CD1c-positive myeloid dendritic cell (primary cell): ENCODE measurements around the gene APMAP.

Experiments used
- DNase-seq: peaks from one replicate; pipeline ENCODE4 v3.0.0-alpha.2; 2016; ENCODE audit errors: extremely low spot score

The APMAP gene

GRCh38 chr20:25025091-25025861 lies 32.7 kb upstream of the APMAP start:
- DNase-seq: no peak

GRCh38 chr20:25024171-25024570 lies 31.6 kb upstream of the APMAP start:
- DNase-seq: no peak

GRCh38 chr20:25023356-25023755 lies 30.8 kb upstream of the APMAP start:
- DNase-seq: no peak

- no peak for DNase-seq
Measured at GRCh38 chr20:25022680-25023079, 30.1 kb upstream of the APMAP start.

DNA sequence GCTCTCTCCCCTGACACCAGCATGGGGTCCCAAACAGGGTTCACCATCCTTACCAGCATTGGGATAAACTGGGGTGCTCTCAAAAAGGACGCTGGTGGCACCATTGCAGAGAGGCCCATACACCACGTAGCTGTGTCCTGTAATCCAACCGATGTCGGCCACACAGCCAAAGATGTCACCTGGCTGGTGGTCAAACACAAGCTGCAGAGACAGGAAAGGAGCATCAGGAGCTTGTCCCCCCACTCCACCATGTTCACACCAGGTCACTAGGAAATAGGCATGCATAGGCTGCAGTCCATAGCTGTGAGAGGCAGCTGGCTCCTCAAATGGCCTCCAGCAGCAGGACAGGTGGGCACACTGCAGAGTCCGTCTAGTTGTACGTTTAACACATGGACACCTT lies 28.8 kb upstream of the APMAP start:
- no peak for DNase-seq

DNA sequence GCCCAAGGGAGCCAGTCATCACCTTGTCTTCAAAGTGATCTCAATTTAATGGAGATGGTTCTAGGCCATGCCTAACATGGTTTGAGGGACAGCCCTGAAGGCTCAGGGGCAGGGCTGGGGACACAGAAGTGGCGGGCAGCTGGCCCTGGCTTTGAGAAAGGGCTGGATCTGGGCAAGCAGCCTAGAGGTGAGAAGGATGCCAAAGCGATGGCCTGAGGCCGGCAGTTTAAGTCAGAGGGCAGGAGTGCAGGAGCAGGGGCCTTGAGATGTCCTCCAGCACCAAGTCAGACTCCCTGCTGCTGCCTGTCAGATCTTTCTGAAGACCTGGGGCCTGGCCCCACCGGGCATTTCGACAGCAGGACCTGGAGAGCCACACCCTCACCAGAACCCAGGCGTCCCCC lies 28.4 kb upstream of the APMAP start:
- no peak for DNase-seq

GRCh38 chr20:25020345-25020744 lies 27.8 kb upstream of the APMAP start:
- DNase-seq: no peak

GRCh38 chr20:25019381-25020155 lies 27.0 kb upstream of the APMAP start:
- no peak for DNase-seq

DNA sequence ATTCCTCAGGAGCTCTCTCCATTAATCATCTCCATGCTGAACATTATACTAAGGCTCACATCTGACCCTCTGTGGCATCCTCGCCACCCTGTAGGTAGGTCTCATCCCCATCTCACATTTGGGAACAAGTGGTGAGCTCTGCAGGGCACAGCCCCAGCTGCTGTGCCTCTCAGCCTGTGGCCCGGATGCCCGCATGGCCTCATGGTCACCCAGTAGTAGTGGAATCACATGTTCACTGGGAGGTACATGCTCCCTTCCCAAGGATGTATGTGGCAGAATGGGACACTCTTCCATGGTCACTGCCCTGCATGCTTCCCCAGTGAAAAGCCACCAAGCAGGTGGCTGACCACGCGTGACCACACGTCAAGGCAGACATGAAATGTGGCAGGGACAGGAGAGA lies 26.3 kb upstream of the APMAP start:
- DNase-seq: no peak

DNA sequence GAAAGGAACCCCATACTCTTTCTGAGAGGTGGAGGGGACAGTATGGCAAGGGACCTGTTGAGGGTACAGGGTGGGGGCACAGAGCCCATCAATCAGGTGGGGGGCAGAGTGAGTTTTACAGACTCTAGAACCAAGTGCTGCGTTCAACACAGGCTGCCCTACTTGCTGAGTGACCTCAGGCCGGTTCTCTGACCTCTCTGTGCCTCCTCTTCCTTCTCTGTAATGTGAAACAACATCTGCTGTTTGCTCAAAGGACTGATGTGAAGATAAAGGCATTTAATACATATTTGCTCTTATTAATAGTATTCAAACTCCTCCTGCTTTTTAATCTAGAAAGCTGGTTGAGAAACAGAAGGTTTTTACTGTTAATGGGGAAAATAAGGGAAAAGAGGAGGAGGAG lies 25.9 kb upstream of the APMAP start:
- DNase-seq: no peak

DNA sequence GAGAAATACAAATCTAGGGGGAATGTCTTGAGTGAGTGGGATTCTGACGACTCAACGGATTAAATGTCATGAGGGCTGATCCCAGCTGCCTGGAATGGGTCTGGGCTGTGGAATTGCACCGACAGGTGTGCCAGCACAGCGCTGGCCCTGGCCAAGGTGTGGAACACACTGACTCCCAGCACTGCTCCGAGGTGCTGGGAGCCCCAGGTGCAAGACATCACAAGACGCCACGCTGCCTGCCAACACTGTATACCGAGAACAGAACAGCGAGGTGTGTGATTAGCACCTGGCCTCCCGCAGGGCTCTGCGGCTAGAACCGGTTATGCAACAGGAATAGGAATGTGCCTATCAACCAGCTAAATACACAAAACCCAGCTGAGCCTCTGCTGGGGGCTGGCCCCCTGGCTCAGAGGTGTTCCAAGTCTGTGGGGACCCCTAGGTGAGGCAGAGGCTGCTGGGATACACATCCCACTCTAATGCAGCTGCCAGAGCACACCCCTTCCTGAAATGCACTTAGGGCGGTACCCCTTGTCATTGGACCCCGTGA lies 24.8 kb upstream of the APMAP start:
- DNase-seq: no peak

DNA sequence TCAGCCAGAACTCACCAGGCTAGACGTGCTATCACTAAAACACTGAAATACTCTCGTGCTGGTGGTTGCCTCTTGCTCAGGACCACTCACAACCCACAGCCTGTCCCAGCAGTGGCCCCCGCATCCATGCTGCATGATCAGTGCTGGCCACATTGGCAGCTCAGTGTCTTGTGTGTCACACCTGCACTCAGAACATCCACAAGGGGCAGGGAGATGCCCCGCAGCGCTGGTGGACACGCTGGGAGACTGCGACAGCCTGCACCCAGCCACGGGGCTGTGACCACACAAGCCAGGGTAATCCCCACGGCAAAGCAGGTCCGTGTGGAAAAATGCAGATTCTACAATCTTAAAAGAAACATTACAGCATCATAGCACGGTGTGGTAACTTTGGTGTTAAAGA lies 23.9 kb upstream of the APMAP start:
- DNase-seq: no peak

- DNase-seq: no peak
Measured at GRCh38 chr20:25015986-25016385, 23.4 kb upstream of the APMAP start.

DNA sequence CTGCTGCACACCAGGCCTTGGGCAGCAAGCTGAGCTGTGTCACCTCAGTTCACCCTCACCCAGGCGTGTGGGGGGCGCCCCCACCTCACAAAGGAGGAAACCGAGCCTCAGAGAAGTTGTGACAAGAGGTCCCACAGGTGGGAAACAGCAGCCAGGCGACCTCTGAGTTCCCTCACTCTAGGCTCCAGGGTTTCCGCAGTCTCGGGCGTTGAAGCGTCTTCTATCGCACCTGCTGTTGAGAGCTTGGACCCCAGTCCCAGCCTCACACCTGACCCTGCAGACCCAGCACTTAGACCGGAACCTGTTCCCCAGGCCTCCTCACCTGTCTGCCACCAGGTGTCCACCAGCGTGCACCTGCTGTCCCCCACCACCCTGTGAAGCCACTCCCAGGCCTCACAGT lies 22.3 kb upstream of the APMAP start:
- DNase-seq: no peak

DNA sequence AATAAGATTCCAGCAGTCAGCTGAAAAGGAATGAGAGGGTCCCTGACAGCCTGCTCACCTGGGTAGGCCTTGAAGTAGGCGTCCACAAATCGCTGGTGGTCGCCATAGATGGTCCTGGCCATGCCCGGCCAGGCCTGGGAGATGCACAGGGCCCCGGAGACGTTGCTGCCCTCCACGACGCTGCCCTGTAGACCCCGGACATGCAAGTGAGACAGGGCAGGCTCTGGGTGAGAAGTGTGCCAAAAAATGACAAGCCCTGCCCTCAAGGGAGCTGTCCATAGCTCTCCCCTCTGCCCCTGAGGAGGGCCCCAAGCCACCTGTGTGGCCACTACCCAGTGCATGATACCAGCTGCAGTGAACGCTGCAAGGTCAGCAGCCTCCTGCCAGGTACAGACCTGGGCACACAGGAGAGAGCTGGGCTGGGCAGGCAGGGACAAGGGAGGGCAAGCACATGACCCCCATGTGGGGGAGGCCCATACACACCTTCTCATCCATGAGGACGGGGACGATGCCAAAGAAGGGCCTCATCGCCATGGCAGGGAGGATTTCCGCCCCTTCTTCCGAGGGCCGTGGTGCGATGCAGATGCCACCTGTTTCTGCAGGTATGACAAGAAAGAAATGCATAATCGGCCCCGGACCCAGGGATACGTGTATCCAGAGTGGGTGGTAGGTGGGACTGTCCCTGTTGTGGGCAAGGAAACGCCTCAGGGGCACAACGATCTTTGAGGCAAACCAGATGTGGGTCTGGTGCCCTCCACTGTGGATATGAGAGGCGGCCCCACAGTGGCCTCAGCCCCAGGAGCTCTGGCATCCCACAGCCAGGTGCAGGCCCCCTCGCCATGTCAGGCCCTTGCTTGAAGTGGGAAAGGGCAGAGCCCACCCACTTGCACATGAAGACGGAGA lies 21.2 kb upstream of the APMAP start:
- DNase-seq: no peak

DNA sequence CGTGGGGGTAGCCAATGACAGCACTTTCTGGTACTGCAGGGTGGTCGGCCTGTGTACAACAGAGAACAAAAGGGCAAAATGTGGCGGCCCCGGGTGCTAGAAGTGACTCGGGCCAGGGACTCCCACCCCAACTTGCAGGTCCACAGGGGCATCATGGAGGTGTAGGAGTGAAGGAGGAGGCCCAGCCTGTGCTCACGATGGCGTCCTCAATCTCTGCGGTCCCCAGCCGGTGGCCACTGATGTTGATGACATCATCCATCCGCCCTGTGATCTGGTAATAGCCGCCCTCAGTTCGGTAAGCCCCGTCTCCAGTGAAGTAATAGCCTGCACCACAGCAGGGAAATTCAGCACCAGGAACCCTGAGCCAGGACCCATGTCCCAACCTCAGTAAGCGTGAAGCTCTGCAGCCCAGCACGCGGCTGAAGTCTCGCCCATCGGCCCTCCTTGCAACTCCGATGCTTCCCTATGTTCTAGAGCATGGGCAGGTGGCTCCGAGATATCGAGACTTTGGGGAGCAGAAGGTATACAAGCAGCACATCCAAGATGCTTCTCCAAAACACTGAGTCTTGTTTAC lies 20.2 kb upstream of the APMAP start:
- DNase-seq: no peak

DNA sequence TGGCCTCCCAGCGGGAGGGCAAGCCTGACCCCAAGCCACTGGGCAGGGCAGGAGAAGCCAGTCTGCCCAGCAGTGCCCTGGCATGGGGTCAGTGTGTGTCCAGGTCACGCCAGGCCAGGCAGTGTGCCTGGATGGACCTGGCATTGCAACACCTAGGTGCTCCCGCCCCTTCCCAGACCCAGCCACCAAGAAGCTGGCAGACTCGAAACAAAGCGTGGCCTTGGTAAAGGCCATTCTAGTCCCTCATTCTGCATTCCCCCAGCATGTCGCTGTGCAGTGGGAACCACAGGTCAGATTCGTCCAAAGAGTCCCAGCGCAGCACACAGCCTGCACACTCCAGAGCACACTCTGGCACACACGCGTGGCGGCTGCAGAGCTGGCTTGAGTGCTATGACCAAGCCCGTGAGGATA lies 19.3 kb upstream of the APMAP start:
- DNase-seq: no peak

- no peak for DNase-seq
Measured at GRCh38 chr20:25011261-25011660, 18.7 kb upstream of the APMAP start.

GRCh38 chr20:25009218-25010145 lies 16.9 kb upstream of the APMAP start:
- no peak for DNase-seq

GRCh38 chr20:25008388-25009217 lies 16.1 kb upstream of the APMAP start:
- no peak for DNase-seq
